22Rv1 (cell line): ENCODE data around the gene ZNHIT6.

Source experiments
- ZFX ChIP-seq: fragments of 450-650 bp; IDR thresholded peaks from 2 replicates; pipeline ENCODE4 v1.6.1; 2017; ENCODE audit warnings: antibody characterized with exemption, borderline replicate concordance
- TF ChIP-seq, protein P1 (sequence below): fragments of 450-650 bp; IDR thresholded peaks from 2 replicates; pipeline ENCODE4 v1.5.1; 2017; ENCODE audit warnings: mild to moderate bottlenecking

DNA sequence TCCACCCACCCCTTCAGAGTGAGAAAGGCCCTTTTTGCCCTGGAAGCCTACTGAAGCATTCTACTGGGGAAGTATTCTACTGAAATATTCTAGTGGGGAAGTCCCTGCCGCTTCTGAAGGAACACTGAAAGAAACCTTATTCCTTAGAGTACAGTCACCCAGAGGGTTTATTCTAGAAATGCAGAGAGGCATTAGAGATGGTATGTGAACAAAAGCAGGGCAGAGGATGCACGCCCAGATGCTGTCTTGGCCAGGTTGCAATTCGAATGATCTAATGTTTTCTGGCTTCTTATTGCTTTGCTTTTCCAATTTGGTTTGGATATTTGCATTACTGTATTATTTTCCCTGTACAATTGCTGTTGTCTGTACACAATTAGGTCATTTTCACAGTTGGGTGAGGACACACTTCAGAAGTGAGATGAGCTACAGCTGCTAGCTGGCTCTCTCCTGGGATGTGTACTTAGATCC, 90.6 kb downstream of the ZNHIT6 start:
- TF ChIP-seq, protein P1, sequence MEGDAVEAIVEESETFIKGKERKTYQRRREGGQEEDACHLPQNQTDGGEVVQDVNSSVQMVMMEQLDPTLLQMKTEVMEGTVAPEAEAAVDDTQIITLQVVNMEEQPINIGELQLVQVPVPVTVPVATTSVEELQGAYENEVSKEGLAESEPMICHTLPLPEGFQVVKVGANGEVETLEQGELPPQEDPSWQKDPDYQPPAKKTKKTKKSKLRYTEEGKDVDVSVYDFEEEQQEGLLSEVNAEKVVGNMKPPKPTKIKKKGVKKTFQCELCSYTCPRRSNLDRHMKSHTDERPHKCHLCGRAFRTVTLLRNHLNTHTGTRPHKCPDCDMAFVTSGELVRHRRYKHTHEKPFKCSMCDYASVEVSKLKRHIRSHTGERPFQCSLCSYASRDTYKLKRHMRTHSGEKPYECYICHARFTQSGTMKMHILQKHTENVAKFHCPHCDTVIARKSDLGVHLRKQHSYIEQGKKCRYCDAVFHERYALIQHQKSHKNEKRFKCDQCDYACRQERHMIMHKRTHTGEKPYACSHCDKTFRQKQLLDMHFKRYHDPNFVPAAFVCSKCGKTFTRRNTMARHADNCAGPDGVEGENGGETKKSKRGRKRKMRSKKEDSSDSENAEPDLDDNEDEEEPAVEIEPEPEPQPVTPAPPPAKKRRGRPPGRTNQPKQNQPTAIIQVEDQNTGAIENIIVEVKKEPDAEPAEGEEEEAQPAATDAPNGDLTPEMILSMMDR: no peak
- TF ChIP-seq ZFX: no peak
